Tibial artery (tissue), 4 donors: ENCODE data around the gene ACAP2.

Experiments used
- DNase-seq, 2 donors: peaks; one replicate each; pipeline ENCODE4 v3.0.0-alpha.2; 2019
- H3K27ac ChIP-seq, 2 donors: fragments of 200-600 bp; sonication (generic) in 1 of 2; 1 replicate in 1 of 2; 2 replicates in 1 of 2; pipeline ENCODE4 v1.5.1; 2018 to 2019; ENCODE audit warnings: mild to moderate bottlenecking in 1 of 2
- H3K27me3 ChIP-seq, 2 donors: fragments of 200-600 bp; sonication (generic) in 1 of 2; one replicate each; pipeline versions ENCODE4 v1.5.1 to v1.6.0; 2016 to 2019
- H3K36me3 ChIP-seq, 3 donors: fragments of 200-600 bp; sonication (generic) in 2 of 3; one replicate each; pipeline ENCODE4 v1.5.1; 2016 to 2019; ENCODE audit warnings: mild to moderate bottlenecking in 2 of 3
- H3K4me1 ChIP-seq, 4 donors: fragments of 200-600 bp; sonication (generic) in 2 of 4; 1 replicate in 3 of 4; 2 replicates in 1 of 4; pipeline ENCODE4 v1.5.1; 2016 to 2019
- H3K4me3 ChIP-seq, 2 donors: fragments of 200-600 bp; sonication (generic) in 1 of 2; 1 replicate in 1 of 2; 2 replicates in 1 of 2; pipeline ENCODE4 v1.5.1; 2018 to 2019; ENCODE audit warnings: mild to moderate bottlenecking in 2 of 2
- H3K9me3 ChIP-seq, 3 donors: fragments of 200-600 bp; sonication (generic) in 1 of 3; one replicate each; pipeline ENCODE4 v1.5.1; 2016 to 2019
- CTCF ChIP-seq, 2 experiments: fragments of 200-600 bp in 1 of 2; fragments of 450-650 bp in 1 of 2; IDR thresholded peaks; one replicate each; pipeline ENCODE4 v1.5.1; 2017 to 2019; ENCODE audit warnings: antibody characterized with exemption in 2 of 2, mild to moderate bottlenecking in 1 of 2, moderate library complexity in 1 of 2
- intact Hi-C: fragments of 100-400 bp; cut with DNase I; formaldehyde crosslinking; loops from one replicate; pipeline ENCODE4 v1.15.0; 2023; ENCODE audit warnings: low total_unique reads

The ACAP2 gene

DNA sequence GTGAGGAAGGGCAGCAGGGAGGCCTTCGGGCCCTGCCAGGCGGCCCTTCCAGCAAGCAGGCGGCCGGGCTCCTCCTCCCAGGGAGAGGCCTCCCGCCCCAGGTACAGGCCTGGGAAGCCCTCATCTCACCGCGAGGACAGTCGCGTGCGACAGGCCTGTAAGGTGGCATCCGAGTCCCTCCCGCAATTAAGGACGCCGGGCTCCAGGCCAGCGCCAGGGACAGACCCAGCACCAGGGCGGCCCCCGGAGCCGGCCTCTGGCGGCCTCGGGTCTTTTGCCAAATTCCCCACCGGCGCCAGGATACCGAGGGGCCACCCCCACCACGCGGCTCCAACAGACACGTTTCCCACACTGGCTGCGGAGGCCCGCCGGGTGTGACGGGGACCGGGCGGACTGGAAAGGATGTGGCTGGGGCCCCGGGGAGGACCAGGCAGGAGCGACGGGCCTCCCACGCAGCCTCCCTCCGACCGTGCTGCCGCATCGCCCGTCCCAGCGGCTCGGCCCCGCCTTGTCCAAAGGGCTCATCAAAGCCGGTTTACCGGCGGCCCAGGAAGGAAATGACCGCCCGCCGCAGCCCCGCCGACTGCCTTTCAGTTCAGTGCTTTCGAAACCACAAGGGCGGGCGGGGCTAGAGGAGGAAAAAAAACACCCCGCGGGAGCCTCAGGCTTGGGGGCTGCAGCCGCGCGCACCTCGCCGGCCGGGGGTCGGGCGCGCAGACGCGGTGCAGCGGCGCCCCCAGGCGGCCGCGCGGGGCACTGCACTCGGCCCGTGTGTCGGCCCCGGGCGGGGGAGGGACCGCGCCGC lies 183.1 kb downstream of the ACAP2 start:
- Histone ChIP-seq H3K4me1 (peaks cover 0 to 31% (median 14%) of the 10 kb centered on the region in 4 donors), H3K27ac (peak overlapping the region; percentile 61 to 74), H3K9me3 (no peaks in the 10 kb centered on the region), H3K27me3 (no peaks in the 10 kb centered on the region), H3K4me3 (peak overlapping the region; percentile 53 to 63), H3K36me3 (no peaks in the 10 kb centered on the region)
- TF ChIP-seq CTCF (IDR thresholded peaks at IDR 0.05), result peak; percentile 46 to 99
- peak; percentile 91 to 93 for DNase-seq
- intact Hi-C loops, result loop anchor here (5.0 kb wide), 1 partner anchor 577 kb away; no protein-coding TSS in a partner anchor

DNA sequence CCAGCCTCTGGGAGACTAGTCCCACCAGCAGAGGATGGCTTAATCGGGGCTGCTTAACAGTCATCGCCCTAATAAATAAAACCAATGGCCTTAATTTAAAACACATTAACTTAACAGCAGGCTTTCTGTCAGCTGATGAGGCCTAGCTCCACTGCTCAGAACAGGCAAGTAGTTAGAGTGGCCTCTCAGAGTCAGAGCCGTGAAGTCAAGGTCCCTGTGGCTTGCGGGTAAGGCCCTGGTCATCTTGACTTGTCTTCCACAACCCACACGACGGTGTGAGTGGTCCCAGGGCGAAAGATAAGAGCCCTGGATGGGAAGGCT lies 183.7 kb downstream of the ACAP2 start:
- TF ChIP-seq CTCF (IDR thresholded peaks at IDR 0.05), result no peak
- H3K4me1 ChIP-seq, result peaks cover 0 to 31% (median 14%) of the 10 kb centered on the region in 4 donors
- H3K27ac ChIP-seq, result peak overlapping the region; percentile 43 to 74
- peak overlapping the region; percentile 53 to 63 for H3K4me3 ChIP-seq
- H3K27me3 ChIP-seq, result no peaks in the 10 kb centered on the region
- intact Hi-C loops, result no loop called here
- DNase-seq, result no peak
- no peaks in the 10 kb centered on the region for H3K36me3 ChIP-seq
- H3K9me3 ChIP-seq, result no peaks in the 10 kb centered on the region

DNA sequence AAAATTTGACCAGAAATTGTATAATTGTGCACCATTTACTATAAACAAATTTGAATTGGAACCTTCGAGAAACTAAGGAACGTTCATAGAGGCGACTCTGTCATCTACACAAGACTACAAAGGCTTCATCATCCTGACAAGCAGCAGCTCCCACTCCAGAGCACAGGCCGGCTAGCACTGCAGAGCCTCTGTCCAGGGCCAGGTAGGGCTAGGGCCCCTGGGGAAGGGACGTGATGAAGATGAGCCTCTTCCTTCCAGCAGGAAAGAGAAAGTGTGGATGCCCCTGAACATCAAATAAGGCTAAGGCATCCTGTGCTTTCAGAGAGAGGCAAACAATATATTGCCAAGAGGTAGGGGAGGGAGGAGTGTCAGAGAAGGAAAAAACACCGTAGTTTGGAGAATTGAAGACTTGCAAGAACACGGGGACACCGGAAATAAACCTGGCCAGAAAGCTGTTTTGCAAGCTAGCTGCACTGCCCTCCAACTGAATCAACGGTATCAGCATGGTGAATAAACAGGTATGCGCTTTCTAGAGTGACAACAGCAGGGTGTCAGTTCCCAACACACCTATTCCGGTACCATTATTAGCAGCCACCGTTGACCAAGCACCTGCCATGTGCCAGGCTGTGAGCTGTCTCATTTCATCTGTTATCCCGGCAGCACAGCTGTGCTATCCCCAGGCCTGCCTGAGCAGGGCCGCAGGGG lies 184.2 kb downstream of the ACAP2 start:
- DNase-seq, result peak in 1 of 2 donors; percentile 42
- Histone ChIP-seq H3K27ac (peak overlapping the region; percentile 43 to 74), H3K9me3 (no peaks in the 10 kb centered on the region), H3K27me3 (no peaks in the 10 kb centered on the region), H3K4me3 (no peak overlapping the region), H3K4me1 (peaks cover 0 to 31% (median 14%) of the 10 kb centered on the region in 4 donors), H3K36me3 (no peaks in the 10 kb centered on the region)
- no peak for TF ChIP-seq CTCF (IDR thresholded peaks at IDR 0.05)
- intact Hi-C loops, result no loop called here

GRCh38 chr3:195257454-195258448 lies 185.1 kb downstream of the ACAP2 start:
- TF ChIP-seq CTCF (IDR thresholded peaks at IDR 0.05), result no peak
- DNase-seq, result peak in 1 of 2 donors; percentile 56

More at GRCh38 chr3:195257454-195258448, 185.1 kb downstream of the ACAP2 start:
- Histone ChIP-seq H3K4me1 (peaks cover 0 to 31% (median 14%) of the 10 kb centered on the region in 4 donors), H3K36me3 (no peaks in the 10 kb centered on the region), H3K4me3 (no peak overlapping the region), H3K27me3 (no peaks in the 10 kb centered on the region), H3K9me3 (no peaks in the 10 kb centered on the region), H3K27ac (no peak overlapping the region)
- intact Hi-C loops, result no loop called here
